ENCODE data around the gene SH3PXD2A.

The SH3PXD2A gene

GRCh38 chr10:103706762-103707161, 148.6 kb downstream of the SH3PXD2A start:
- no peak for DNase-seq (ENCODE audit: low read depth in 2 of 2)

- no peak for DNase-seq (ENCODE audit: low read depth in 2 of 2)
These were observed 149.3 kb downstream of the SH3PXD2A start for GRCh38 chr10:103706047-103706446.

GRCh38 chr10:103703941-103704919, 151.1 kb downstream of the SH3PXD2A start:
- DNase-seq (ENCODE audit: low read depth in 2 of 2) = no peak

GRCh38 chr10:103701380-103702222, 153.8 kb downstream of the SH3PXD2A start:
- no peak for DNase-seq (ENCODE audit: low read depth in 2 of 2)

- DNase-seq (ENCODE audit: low read depth in 2 of 2) = no peak
These were observed 155.0 kb downstream of the SH3PXD2A start for GRCh38 chr10:103700436-103700715.

- no peak for DNase-seq (ENCODE audit: low read depth in 2 of 2)
These were observed 155.6 kb downstream of the SH3PXD2A start for GRCh38 chr10:103699611-103700435.

GRCh38 chr10:103698266-103698665, 157.1 kb downstream of the SH3PXD2A start:
- DNase-seq (ENCODE audit: low read depth in 2 of 2) = no peak

GRCh38 chr10:103697787-103698186, 157.6 kb downstream of the SH3PXD2A start:
- DNase-seq (ENCODE audit: low read depth in 2 of 2) = no peak

GRCh38 chr10:103696411-103697145, 158.8 kb downstream of the SH3PXD2A start:
- peak; percentile 44 to 53 for DNase-seq (ENCODE audit: low read depth in 2 of 2)

- no peak for DNase-seq (ENCODE audit: low read depth in 2 of 2)
These were observed 159.3 kb downstream of the SH3PXD2A start for GRCh38 chr10:103696094-103696410.

- no peak for DNase-seq (ENCODE audit: low read depth in 2 of 2)
These were observed 159.8 kb downstream of the SH3PXD2A start for GRCh38 chr10:103695584-103696005.

GRCh38 chr10:103693812-103694205, 161.6 kb downstream of the SH3PXD2A start:
- no peak for DNase-seq (ENCODE audit: low read depth in 2 of 2)

- DNase-seq (ENCODE audit: low read depth in 2 of 2) = no peak
These were observed 162.2 kb downstream of the SH3PXD2A start for GRCh38 chr10:103692952-103693811.

GRCh38 chr10:103692436-103692951, 162.9 kb downstream of the SH3PXD2A start:
- no peak for DNase-seq (ENCODE audit: low read depth in 2 of 2)

- no peak for DNase-seq (ENCODE audit: low read depth in 2 of 2)
These were observed 163.5 kb downstream of the SH3PXD2A start for GRCh38 chr10:103691723-103692435.

- no peak for DNase-seq (ENCODE audit: low read depth in 2 of 2)
These were observed 164.1 kb downstream of the SH3PXD2A start for GRCh38 chr10:103691267-103691666.

GRCh38 chr10:103690281-103690680, 165.1 kb downstream of the SH3PXD2A start:
- no peak for DNase-seq (ENCODE audit: low read depth in 2 of 2)

GRCh38 chr10:103688491-103688890, 166.9 kb downstream of the SH3PXD2A start:
- DNase-seq (ENCODE audit: low read depth in 2 of 2) = no peak

GRCh38 chr10:103687718-103688117, 167.7 kb downstream of the SH3PXD2A start:
- no peak for DNase-seq (ENCODE audit: low read depth in 2 of 2)

All from stimulated activated CD8-positive, alpha-beta memory T cell treated with anti-CD3 and anti-CD28 coated beads, Interleukin-15, amount 100 ng/mL, for 4 hours (primary cell).